Activated CD4-positive, alpha-beta T cell treated with anti-CD3 and anti-CD28 coated beads, Interleukin-2, amount 50 U/mL, for 48 hours (primary cell): ENCODE measurements around the gene SHANK1.

Experiments used
- DNase-seq, 2 experiments: peaks; one replicate each; pipeline ENCODE4 v3.0.0-alpha.2; 2020

The SHANK1 gene

GRCh38 chr19:50728084-50728737 lies 8.6 kb upstream of the SHANK1 start:
- DNase-seq: peak; percentile 77 to 80

GRCh38 chr19:50725911-50726230 lies 6.3 kb upstream of the SHANK1 start:
- no peak for DNase-seq

- no peak for DNase-seq
Observed at GRCh38 chr19:50725218-50725910, 5.8 kb upstream of the SHANK1 start.

- DNase-seq: peak; percentile 95 to 96
Observed at GRCh38 chr19:50724522-50725217, 5.1 kb upstream of the SHANK1 start.

- DNase-seq: no peak
Observed at GRCh38 chr19:50723735-50724521, 4.3 kb upstream of the SHANK1 start.

- no peak for DNase-seq
Observed at GRCh38 chr19:50723069-50723468, 3.5 kb upstream of the SHANK1 start, which contains the start of gene CLEC11A. Gene CLEC11A (plus strand): TSS chr19:50723364. CDS start chr19:50723526, 162 bp downstream.

GRCh38 chr19:50722201-50723013 lies 2.8 kb upstream of the SHANK1 start:
- no peak for DNase-seq

GRCh38 chr19:50721441-50722137 lies 2.0 kb upstream of the SHANK1 start:
- no peak for DNase-seq

GRCh38 chr19:50720921-50721381 lies 1.3 kb upstream of the SHANK1 start:
- no peak for DNase-seq

GRCh38 chr19:50720181-50720920 lies 749 bp upstream of the SHANK1 start:
- no peak for DNase-seq

- DNase-seq: no peak
Observed at GRCh38 chr19:50719119-50719435, 525 bp downstream of the SHANK1 start.

GRCh38 chr19:50718255-50719118 lies 1.1 kb downstream of the SHANK1 start:
- DNase-seq: no peak

GRCh38 chr19:50717891-50718254 lies 1.7 kb downstream of the SHANK1 start:
- no peak for DNase-seq

- DNase-seq: no peak
Observed at GRCh38 chr19:50717026-50717723, 2.4 kb downstream of the SHANK1 start.

- DNase-seq: no peak
Observed at GRCh38 chr19:50716178-50717025, 3.2 kb downstream of the SHANK1 start.

GRCh38 chr19:50713556-50714236 lies 5.9 kb downstream of the SHANK1 start:
- DNase-seq: no peak

GRCh38 chr19:50712833-50713232 lies 6.8 kb downstream of the SHANK1 start:
- DNase-seq: no peak

GRCh38 chr19:50711805-50712204 lies 7.8 kb downstream of the SHANK1 start:
- no peak for DNase-seq
